IPS-NIHi11 (cell line): ENCODE data around the gene CDC26.
"Not testable (repeated sequence)": the region's sequence is repeated elsewhere in the genome, so short reads cannot be mapped to it uniquely, and the experiment has no call there.

ENCODE experiments used
- DNase-seq: peaks from one replicate; pipeline ENCODE4 v3.0.0; 2012; ENCODE audit warnings: mixed read lengths, low spot score

Gene CDC26

GRCh38 chr9:113293285-113293878 lies 18.0 kb upstream of the CDC26 start:
- DNase-seq = no peak

DNA sequence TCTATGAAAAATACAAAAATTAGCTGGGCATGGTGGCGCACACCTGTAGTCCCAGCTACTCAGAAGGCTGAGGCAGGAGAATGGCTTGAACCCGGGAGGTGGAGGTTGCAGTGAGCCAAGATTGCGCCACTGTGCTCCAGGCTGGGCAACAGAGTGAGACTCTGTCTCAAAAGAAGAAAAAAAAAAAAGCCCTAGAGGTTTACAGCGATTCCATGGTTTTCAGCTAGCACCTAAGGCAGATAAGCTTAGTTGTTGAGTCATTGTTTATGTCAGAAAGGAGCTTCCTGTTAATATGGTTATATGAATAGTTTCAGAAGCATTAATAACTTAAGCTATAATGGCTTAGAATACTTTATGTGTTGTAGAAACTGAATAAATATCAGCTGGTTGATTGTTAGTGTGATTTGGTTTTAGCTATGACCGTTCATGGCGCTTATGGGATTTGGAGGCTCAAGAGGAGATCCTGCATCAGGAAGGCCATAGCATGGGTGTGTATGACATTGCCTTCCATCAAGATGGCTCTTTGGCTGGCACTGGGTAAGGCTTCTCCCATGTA lies 14.8 kb upstream of the CDC26 start:
- no peak for DNase-seq

DNA sequence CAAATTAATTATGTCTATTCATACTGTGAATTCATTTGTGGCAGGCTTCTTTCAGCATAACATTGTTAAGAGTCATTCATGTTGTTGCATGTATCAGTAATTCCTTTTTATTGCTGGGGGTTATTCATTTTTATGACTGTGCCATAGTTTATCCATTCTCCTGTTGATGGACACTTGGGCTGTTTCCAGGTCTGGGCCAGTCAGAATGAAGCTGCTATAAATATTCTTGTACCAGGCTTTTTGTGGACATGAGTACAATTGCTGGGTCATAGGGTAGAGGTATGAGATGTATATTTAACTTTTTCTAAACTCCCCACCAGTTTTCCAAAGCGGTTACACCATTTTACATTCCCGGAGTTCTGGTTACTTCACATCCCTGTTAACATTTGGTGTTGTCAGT lies 13.7 kb upstream of the CDC26 start:
- no peak for DNase-seq

DNA sequence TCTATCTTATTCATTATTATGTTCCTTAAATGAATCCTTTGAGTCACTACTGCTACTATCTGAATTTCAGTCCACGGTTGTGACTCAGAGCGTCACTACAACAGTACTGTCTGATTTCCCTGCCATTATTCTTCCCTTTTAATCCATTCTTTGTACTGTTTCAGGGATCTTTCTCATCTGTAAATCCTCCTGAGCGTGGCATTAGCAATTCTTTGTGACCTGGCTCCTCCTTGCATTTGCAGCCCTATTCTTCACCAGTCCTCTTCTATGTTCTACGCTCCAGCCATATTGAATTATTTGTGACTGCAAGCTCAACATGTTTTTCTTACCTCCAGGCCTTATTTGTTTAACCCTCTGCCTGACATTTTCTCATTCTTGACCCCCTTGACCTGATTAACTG lies 6.0 kb upstream of the CDC26 start:
- DNase-seq = no peak

- DNase-seq = no peak
Observed at GRCh38 chr9:113278840-113279239, 3.5 kb upstream of the CDC26 start.

GRCh38 chr9:113274474-113275156 lies 757 bp downstream of the CDC26 start:
- DNase-seq = peak; percentile 61

DNA sequence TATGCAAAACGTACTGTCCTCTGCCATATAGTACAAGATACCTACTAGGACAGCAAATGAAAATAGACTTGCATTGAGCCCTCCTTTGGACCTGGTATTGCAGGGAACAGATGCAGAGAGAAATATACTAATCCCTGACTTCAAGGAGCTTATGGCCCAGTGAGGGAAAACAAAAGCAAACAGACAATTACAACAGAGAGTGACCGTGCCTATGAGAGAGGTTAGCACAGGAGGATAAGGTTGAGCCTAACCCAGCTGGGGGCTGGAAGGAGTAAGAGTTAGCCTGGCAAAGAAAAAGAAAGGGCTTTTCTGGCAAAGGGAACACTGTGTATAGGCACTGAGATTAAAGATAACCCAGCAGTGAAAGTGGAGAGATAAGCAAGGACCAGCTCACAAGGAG lies 5.5 kb downstream of the CDC26 start:
- no peak for DNase-seq

DNA sequence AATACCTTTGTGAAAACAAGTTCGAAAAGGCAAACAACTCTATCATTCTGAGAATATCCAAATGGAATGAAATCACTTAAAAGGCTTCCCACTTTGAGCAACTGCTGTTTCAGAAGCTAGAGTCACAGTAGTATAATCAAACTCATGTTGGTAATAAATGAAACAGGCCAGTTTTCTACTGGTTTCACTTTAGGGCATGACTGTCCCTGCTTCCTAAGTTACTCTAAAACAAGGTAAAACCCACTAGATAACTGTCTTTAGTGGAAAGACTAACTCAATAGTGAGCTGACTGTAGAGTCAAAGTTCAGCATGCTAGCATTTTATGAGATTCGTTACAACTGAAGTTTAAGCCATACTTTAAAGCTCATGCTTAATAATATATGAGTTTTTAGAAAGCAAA lies 6.0 kb downstream of the CDC26 start:
- no peak for DNase-seq

- no peak for DNase-seq
Observed at GRCh38 chr9:113267911-113268566, 7.3 kb downstream of the CDC26 start.

DNA sequence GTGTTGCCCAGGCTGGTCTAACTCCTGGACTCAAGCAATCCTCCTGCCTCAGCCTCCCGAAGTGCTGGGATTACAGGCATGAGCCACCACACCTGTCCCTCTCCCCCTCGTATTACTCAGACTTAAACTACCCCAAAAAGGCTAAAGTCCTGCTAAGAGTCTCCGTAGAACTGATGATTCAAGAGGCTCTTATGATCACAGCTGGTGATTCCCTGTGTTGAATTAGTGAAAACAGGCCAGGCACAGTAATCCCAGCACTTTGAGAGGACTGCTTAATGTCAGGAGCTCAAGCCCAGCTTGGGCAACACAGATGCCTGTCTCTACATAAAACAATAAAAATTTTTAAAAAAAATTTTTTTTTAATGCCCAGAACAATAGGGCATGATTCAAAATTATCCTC lies 9.2 kb downstream of the CDC26 start:
- DNase-seq = no peak

GRCh38 chr9:113261917-113262671 lies 13.3 kb downstream of the CDC26 start:
- DNase-seq = no peak

GRCh38 chr9:113258282-113258681 lies 17.1 kb downstream of the CDC26 start:
- DNase-seq = no peak

DNA sequence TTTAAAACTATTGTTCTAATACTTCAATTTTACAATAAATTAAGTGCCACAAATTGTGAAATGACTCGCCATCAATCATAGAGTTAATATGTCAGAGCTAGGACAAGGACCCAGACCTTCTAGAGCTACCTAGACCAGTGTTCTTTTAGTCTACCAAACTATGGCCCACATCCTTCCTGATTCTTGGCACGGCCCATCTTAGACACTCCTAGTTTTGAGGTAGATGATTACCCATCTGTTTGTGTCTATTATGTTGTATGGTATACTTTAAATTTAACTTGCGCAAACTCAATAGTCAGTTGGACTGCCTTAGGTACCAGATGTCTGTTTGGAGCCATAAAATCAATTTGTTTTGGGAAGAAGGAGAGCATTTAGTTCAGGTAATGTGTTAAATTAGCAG lies 17.5 kb downstream of the CDC26 start:
- no peak for DNase-seq

DNA sequence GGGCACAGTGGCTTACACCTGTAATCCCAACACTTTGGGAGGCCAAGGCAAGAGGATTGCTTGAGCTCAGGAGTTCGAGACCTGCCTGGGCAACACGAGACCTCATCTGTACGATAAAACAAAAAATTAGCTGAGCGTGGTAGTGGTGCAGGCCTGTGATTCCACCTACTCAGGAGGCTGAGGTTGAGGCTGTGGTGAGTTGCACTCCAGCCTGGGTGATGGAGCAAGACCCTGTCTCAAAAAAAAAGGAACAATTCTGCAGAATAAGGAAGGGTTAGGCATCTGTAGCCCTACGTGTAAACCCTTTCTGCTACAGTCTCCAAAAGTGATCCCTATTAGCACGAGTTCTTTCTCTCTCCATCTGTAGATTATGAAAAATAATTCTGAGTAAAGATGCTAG lies 19.9 kb downstream of the CDC26 start:
- no peak for DNase-seq

DNA sequence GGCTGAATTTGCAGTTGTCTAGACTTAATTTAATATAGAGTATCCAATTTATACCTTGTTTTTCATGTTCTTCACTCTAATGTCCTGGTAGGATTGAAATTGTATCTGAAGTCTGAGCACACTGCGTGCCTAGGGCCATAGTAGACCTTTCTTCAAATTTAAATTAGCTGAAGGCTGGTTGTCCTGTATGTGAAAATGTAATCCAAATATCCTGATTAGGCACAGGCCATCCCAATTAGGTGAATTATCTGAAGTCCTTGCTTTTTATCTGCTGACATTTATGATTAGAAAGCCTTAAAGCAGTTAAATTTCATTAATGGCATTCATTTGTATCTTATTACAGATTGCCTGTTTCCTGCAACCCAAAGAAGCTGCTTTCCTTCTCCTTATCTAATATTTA lies 20.4 kb downstream of the CDC26 start:
- no peak for DNase-seq

GRCh38 chr9:113250807-113251206 lies 24.6 kb downstream of the CDC26 start:
- DNase-seq = no peak

DNA sequence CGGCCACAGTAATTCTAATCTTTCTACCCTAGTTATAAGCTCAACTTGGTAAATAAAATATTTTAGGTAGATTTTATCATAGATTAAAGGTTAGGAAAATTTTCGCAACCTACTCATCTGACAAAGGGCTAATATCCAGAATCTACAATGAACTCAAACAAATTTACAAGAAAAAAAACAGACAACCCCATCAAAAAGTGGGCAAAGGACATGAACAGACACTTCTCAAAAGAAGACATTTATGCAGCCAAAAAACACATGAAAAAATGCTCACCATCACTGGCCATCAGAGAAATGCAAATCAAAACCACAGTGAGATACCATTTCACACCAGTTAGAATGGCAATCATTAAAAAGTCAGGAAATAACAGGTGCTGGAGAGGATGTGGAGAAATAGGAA lies 25.7 kb downstream of the CDC26 start:
- not testable (repeated sequence) for DNase-seq

GRCh38 chr9:113247640-113248039 lies 27.7 kb downstream of the CDC26 start:
- no peak for DNase-seq

DNA sequence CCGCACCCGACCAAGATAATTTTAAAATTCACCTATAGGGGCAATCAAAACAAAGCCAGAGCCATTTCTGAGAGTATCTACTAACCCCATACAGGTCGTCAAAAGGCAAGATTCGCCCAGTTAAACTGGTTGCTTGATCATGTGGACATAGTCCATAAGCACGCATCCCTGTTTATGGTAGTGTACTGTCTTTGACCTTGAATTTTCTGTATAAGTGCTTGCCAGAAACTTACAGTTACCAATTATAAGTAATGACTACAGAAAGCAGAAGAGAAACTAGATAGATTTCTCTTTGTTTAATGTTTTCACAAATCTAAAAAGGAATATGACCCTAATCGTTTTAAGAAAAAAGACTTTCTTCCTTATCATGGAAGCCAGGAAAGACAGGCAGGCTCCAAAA lies 28.4 kb downstream of the CDC26 start:
- DNase-seq = no peak

DNA sequence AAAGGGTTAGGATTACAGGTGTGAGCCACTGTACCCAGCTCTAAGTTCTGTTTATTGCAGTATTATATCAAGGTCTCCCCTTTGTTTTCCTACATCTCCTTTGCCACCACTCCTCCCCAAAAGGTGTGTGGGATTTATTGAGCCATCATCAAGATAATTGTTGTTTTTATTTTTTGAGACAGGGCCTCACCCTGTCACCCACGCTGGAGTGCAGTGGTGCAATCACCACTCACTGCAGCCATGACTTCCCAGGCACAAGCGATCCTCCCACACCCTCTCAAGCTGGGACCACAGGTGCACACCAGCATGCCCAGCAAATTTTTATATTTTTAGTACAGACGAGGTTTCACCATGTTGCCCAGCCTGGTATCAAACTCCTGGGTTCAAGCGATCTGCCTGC lies 29.5 kb downstream of the CDC26 start:
- no peak for DNase-seq

DNA sequence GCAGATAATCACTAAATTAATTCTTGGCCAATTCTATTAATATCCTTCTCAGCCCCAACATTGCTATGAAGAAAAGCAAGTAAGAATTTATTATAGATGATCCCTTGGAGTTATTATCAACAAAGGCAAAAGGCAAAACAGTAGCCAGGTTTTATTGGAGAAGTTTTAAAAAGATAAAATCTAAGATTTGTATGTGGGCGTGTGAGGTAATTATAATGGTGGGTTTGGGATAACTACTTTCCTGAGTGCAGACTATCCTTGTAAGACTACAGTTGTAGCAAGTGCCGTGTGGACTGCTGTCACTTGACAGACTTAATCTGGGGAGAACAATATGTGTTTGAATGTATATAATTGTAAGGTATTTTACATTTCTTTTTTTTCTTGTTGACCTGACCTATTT lies 30.8 kb downstream of the CDC26 start:
- no peak for DNase-seq

- DNase-seq = no peak
Observed at GRCh38 chr9:113241161-113241560, 34.2 kb downstream of the CDC26 start.

- DNase-seq = no peak
Observed at GRCh38 chr9:113238859-113239232, 36.5 kb downstream of the CDC26 start.
